ENCODE results near the gene BUD13.

Gene BUD13

GRCh38 chr11:116772443-116773202, at the start of gene BUD13 (continued):
- 0 out of 2 replicates have a peak, but pooled peaks have one; percentile 25 for TF ChIP-seq ZBTB10 (tag by site-specific recombination; IDR thresholded peaks at IDR 0.05)
- peak; percentile 65; the same call in 1 of the 2 replicates for TF ChIP-seq ZNF629 (tag by site-specific recombination; IDR thresholded peaks at IDR 0.05)
- peak; percentile 31; the same call in 1 of the 2 replicates for TF ChIP-seq EGR2 (tag by site-specific recombination; IDR thresholded peaks at IDR 0.05; ENCODE audit: low read depth)
- peak; percentile 94 for TF ChIP-seq KLF8 (tag by site-specific recombination; IDR thresholded peaks at IDR 0.05)
- TF ChIP-seq ZNF555 (tag by site-specific recombination; conservative IDR thresholded peaks at IDR 0.05) = no peak
- no peak for TF ChIP-seq ZSCAN16 (tag by site-specific recombination; IDR thresholded peaks at IDR 0.05)
- no peak for TF ChIP-seq ZNF133 (tag by site-specific recombination; IDR thresholded peaks at IDR 0.05)
- TF ChIP-seq ZBTB7A (tag by site-specific recombination; IDR thresholded peaks at IDR 0.05; ENCODE audit: low read depth) = peak; percentile 68; the same call in 1 of the 2 replicates
- peak; percentile 69 for TF ChIP-seq KLF9 (tag by site-specific recombination; IDR thresholded peaks at IDR 0.05; ENCODE audit: low read depth)
- no peak for TF ChIP-seq ZBTB49 (tag by site-specific recombination; IDR thresholded peaks at IDR 0.05; ENCODE audit: low read depth)
- no peak for TF ChIP-seq CTCF (tag by site-specific recombination; IDR thresholded peaks at IDR 0.05)
- 0 out of 2 replicates have a peak, but pooled peaks have one; percentile 63 for TF ChIP-seq ZNF580 (tag by site-specific recombination; IDR thresholded peaks at IDR 0.05)
- peak; percentile 69; the same call in 1 of the 2 replicates for TF ChIP-seq ZNF76 (tag by site-specific recombination; IDR thresholded peaks at IDR 0.05; ENCODE audit: borderline replicate concordance, low read depth)
- TF ChIP-seq KLF17 (tag by site-specific recombination; IDR thresholded peaks at IDR 0.05) = 0 out of 2 replicates have a peak, but pooled peaks have one; percentile 62
- peak; percentile 55; the same call in 1 of the 2 replicates for TF ChIP-seq ZNF639 (tag by site-specific recombination; IDR thresholded peaks at IDR 0.05)
- peak; percentile 34 for TF ChIP-seq ZNF600 (tag by site-specific recombination; IDR thresholded peaks at IDR 0.05)
- no peak for TF ChIP-seq ZNF473 (tag by site-specific recombination; IDR thresholded peaks at IDR 0.05)
- 0 out of 2 replicates have a peak, but pooled peaks have one; percentile 34 for TF ChIP-seq ZNF518A (tag by site-specific recombination; conservative IDR thresholded peaks at IDR 0.05; ENCODE audit: low read depth)
- TF ChIP-seq ZNF174 (tag by site-specific recombination; IDR thresholded peaks at IDR 0.05) = no peak
- TF ChIP-seq BCL11A (tag by site-specific recombination; IDR thresholded peaks at IDR 0.05; ENCODE audit: low read depth) = 0 out of 2 replicates have a peak, but pooled peaks have one; percentile 28
- peak; percentile 70 for TF ChIP-seq ZSCAN30 (tag by site-specific recombination; IDR thresholded peaks at IDR 0.05)
